NCI-H2081 (cell line): ENCODE results near the gene FRMD3.

ENCODE experiments used
- DNase-seq, 2 experiments: peaks; one replicate each; lab custom pipeline; 2025; lab: John Stamatoyannopoulos, UW

FRMD3 gene

GRCh38 chr9:83234541-83234940, 303.7 kb downstream of the FRMD3 start:
- DNase-seq, result no peak

DNA sequence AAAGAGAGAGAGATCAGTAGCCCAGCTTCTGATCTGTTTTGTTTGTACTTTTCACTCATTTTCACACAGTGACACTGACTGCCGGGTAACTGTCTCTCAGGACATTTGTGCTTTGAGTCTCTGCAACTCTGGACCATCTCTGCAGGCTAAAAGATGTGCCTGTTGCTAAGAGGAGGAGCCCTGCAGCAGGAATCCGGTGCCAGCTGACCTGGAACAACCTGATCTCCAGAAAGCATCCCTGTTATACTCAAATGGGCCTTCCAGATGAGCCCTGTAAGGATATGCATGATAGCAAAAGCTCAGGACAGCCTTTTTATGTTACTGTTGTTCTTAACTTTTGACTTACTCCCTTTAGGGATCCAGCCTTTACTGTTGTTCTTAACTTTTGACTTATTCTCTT, 304.6 kb downstream of the FRMD3 start:
- no peak for DNase-seq

DNA sequence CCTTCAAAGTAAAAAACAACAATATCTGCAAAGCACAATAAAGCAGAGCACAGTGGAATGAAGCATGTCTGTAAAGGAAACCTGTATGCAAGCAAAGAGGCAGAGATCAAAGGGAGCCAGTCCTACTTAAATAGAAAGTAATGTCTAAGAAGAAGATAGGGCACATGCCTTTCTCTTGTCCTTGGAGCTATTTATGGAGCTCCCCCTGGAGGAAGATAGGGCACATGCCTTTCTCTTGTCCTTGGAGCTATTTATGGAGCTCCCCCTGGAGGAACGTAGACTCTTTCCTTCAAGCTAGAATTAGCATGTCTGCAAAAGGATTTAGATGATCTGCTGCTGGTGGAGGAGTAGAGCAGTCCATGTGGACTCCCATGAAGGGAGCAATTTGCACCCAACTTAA, 307.2 kb downstream of the FRMD3 start:
- peak in 1 of 2 experiments; percentile 33 for DNase-seq

- DNase-seq, result no peak
Observed at GRCh38 chr9:83220730-83221129, 317.5 kb downstream of the FRMD3 start.

DNA sequence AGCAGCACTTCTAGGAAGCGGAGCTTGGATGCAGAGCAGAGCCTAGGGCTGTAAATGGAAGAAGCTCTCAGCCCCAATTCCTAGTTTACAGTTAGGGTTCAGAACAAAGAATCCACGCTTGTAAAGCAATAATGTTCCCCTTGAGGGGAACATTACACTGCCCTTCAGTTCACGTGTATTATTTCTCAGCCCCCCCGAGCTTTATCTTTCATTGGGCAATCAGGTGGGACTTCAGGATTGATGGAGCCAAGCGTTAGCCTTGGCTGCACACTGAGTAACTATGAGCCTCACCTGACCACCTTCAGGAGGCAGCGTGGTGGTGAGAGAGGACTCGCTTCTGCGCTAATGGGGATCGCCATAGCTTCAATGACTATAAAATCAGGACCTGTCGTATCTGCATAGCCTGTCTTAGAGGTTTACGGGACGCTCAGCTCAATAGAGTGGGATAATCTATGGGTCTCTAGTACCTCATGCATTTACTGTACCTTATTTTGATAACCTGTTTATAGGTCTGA, 318.2 kb downstream of the FRMD3 start:
- DNase-seq, result no peak

DNA sequence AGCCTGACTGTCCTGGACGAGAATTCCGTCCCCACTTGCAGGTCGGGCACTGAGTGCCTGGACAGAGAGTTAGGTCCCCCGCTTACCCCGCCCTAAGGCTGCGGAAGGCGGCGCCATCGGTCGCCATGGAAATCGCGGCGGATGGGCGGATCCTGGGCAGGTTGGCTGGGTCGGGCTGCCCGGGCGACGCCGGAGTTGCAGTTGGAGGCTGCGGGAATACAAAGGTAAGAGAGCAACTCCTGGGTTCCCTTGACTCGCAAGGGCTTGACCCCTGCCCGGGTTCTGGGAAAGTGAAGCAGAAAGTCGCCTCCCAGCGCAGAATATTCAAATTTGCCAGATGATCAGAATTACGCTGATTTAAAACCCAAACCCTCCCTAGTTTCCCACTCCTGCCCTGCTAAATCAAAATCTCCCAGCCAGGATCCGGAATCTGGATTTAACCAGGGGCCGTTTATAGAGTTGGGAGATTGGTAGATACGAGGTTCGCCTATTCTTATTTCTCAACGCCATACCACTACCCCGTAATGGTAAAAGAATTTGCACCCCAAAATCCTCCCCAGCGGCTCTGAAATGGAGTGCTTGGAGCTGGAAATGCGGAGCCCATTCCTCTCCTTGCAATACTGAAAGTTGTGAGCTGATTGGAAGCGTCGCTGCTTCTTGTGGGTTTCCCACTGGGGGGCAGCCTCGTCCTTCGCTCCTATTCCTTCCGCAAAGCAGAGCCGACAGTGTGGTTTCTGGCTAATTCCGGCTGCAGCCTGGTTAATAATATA, 318.9 kb downstream of the FRMD3 start:
- DNase-seq, result peak; percentile 83 to 87

- no peak for DNase-seq
Observed at GRCh38 chr9:83218411-83219090, 319.6 kb downstream of the FRMD3 start.

DNA sequence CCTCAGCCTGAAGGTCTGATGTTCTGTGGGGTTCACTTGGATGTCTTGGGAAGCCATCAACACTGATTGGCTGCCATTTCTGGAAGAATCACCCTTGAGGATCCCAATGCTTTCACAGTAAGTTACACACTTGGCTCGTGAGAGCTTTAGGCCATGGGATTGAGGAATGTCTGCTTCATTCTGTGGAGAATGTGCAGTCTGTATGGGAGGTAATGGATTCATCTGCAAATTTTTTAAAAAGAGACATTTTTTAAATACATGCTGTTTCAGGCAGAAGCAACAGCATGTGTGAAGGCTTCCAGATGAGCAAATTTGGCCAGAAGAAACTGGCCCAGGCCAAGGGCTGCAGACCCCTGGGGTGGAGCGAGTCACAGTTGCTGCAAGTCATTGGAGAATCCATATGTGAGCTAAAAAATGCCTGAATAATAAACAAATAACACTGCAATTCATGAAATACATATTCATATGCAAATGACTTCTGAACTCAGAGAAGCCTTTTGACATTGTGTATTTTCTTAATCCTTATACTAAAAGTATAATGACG, 328.9 kb downstream of the FRMD3 start:
- DNase-seq, result no peak

GRCh38 chr9:83208065-83208850, 329.9 kb downstream of the FRMD3 start:
- no peak for DNase-seq

GRCh38 chr9:83204047-83204446, 334.2 kb downstream of the FRMD3 start:
- no peak for DNase-seq

DNA sequence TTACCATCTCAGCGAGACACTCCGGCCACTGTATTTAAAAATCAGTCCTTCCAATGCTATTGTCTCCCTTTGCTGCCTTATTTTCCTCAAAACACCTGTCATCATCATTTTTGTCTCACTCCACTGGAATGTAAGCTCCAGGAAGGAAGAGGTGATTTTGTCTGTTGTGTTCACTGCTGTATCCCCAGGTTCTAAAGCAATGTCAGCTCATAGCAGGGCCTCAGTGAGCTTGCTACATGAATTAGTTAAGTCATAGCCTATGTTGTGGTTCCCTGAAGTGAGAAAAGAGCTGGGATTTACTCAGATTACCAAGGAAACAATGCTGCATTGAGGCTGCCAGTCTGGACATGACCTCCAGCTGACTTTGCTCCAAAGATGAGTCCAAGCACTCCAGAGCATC, 337.7 kb downstream of the FRMD3 start:
- DNase-seq, result no peak

DNA sequence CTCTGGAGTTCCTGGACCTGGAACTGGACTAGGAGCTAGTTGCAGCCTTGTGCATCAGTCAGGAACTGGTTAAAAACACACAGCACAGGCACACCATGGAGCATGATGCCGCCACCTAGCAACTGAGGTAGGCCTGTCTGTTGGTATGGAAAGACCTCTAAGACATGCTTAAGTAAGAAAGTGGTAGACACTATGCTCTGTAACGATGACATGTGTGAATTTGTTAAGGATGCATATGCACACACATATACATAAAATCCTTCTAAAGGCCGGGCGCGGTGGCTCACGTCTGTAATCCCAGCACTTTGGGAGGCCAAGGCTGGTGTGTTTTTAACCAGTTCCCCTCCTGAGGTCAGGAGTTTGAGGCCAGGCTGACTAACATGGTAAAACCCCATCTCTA, 338.4 kb downstream of the FRMD3 start:
- no peak for DNase-seq

GRCh38 chr9:83199240-83199639, 339.0 kb downstream of the FRMD3 start:
- DNase-seq, result peak; percentile 38 to 62

DNA sequence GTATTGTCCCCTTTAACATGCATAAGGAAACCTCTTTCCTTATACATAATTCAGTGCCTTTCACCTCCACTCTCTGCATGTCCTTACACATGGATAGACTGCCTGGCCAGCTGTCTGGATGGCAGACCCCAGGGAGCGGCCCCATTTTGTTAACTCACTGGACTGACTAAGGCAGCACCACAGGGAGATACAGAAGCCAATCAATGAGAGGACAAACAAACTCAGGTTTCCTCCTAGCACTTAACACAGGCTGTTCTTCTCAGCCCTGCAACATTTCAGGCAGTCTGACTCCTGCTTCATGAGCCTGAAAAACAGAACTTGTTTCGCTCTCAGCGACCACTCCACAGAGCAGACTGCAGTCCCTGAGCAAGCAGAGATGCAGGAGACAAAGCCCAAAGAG, 339.8 kb downstream of the FRMD3 start:
- DNase-seq, result peak in 1 of 2 experiments; percentile 25

- DNase-seq, result no peak
Observed at GRCh38 chr9:83197591-83197990, 340.6 kb downstream of the FRMD3 start.

GRCh38 chr9:83196946-83197345, 341.3 kb downstream of the FRMD3 start:
- DNase-seq, result no peak
